ENCODE results near the gene NIN.

The NIN gene

GRCh38 chr14:50670196-50670865, 160.6 kb downstream of the NIN start:
- Mint-ChIP-seq H3K4me3 (no peak overlapping the region), H3K36me3 (ENCODE audit: low read depth) (no peaks in the 10 kb centered on the region), H3K27ac (no peak overlapping the region), H3K9me3 (no peaks in the 10 kb centered on the region), H3K27me3 (no peaks in the 10 kb centered on the region), H3K4me1 (ENCODE audit: low read depth) (peaks cover 15% of the 10 kb centered on the region)

All from stimulated activated naive CD8-positive, alpha-beta T cell treated with anti-CD3 and anti-CD28 coated beads, Interleukin-15, Interleukin-2, amounts not matched to agents 100 ng/mL and 50 ng/mL, for 24 hours (primary cell).